WI38 (cell line): ENCODE measurements around the gene DTX4.

Experiments used
- H3K4me3 ChIP-seq: 2 replicates; pipeline ENCODE4 v1.5.1; 2011; ENCODE audit warnings: low read depth, mild to moderate bottlenecking, control low read depth, low read length
- TF ChIP-seq, protein P1 (sequence below): IDR thresholded peaks from 2 replicates; pipeline ENCODE4 v1.5.1; 2012; ENCODE audit warnings: low read depth, mild to moderate bottlenecking, control low read depth, low read length

DTX4 gene

DNA sequence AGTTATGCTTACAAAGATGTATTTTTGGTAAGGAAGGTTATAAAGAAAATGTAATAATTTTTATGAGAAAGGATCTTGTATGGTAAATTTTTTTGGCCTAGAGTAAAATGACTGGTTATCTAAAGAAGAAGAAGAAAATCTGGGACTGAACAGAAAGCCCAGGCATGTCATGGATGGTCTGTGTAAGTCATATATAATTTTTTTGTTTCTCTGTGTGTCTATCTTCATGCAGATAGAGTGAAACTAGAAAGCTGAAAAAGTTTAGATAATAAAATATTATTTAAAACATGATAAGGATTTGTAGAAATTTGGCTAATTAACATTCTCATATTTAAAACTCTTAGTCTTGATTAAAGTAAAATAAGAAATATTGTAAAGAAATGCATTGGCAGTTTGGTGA lies 68.4 kb downstream of the DTX4 start:
- no peak overlapping the region for H3K4me3 ChIP-seq

DNA sequence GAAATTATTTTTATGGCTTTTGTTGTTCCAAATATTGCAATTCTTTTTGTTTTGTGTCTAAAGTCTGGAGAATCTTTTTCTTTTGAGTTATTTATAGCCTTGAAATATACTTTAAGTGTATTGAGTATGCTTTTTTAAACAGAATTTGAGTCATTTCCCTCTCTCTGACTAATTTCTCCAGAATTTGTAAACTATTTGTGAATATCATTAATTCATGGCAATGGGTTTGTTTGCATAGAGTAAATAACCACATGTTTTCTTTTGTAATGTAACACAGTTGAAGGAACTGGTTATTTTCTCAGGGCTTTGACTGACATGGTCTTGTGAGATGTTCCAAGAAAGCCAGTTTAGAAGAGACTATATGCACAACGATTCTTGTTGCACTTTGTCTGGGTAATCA lies 71.7 kb downstream of the DTX4 start:
- TF ChIP-seq, protein P1, sequence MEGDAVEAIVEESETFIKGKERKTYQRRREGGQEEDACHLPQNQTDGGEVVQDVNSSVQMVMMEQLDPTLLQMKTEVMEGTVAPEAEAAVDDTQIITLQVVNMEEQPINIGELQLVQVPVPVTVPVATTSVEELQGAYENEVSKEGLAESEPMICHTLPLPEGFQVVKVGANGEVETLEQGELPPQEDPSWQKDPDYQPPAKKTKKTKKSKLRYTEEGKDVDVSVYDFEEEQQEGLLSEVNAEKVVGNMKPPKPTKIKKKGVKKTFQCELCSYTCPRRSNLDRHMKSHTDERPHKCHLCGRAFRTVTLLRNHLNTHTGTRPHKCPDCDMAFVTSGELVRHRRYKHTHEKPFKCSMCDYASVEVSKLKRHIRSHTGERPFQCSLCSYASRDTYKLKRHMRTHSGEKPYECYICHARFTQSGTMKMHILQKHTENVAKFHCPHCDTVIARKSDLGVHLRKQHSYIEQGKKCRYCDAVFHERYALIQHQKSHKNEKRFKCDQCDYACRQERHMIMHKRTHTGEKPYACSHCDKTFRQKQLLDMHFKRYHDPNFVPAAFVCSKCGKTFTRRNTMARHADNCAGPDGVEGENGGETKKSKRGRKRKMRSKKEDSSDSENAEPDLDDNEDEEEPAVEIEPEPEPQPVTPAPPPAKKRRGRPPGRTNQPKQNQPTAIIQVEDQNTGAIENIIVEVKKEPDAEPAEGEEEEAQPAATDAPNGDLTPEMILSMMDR, result no peak
- H3K4me3 ChIP-seq, result no peak overlapping the region

More for the DNA sequence above, 68.4 kb downstream of the DTX4 start:
- TF ChIP-seq, protein P1, result no peak

DNA sequence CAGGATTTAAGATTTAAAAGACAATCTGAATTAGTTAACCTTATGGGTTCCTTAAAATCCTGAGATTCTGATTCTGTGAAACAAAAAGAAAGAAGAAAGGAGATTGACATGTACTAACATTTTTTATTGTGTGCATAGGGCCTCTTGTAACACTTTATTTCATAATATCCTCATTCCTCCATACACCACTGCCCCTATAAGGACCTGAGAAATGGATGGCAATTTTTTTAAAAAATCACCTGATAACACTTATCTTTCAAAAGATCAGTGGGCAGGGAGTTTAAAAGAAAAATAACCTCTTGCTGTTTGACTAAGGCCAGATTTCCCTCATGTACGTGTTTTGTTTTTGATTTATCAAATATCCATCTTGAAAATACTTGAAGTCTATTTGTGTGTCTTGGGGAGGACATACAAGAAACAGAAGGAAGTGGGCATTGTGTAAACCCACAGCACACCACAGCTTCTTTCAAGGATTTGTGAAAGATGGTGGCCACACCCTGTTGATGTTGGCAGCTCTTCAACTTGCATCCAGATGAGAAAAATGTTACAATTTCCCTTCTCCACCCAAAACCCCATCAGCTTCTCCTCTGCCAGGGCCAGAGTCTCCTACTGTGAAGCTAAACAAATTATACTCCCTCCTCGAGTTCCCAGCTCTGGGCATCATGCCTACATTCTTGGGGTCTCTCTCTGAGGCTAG lies 75.7 kb downstream of the DTX4 start:
- no peak overlapping the region for H3K4me3 ChIP-seq
- TF ChIP-seq, protein P1, result no peak

DNA sequence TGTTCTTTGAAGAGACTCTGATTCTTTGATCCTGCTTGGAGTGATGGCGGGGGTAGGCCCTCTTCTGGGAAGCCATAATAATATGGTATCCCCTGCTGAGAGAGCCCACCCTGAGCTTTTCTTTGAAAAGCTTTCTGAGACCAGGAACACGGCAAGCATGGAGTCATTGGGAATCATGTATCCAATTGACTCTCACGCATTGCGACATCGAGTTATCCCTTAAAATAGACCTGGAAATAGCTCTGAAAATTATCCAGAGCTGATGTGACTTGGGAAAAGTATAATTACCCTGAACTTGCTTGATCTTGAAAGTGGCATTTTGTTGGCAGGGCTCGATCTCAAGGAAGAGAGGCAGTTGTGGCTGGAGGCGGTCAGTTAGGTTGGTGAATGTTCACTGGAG lies 77.6 kb downstream of the DTX4 start:
- no peak overlapping the region for H3K4me3 ChIP-seq
- TF ChIP-seq, protein P1, result no peak

DNA sequence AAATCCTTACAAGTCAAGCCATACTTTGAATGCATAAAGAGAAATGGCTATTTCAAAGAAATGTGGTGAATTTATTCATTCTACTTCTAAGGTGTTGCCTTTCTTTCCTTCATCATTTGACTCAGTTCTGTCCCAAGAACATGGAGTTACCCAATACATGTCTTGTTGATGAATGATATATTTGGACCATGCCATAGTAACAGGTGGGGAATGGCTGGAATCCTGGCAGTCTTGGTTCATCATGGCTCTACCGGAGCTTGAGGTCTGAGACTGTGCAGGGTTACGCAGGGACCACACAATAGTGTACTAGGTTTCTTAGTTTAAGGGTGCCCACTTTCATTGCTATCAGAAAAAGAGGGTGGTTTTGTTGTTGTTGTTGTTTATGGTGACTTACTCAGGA lies 81.1 kb downstream of the DTX4 start:
- H3K4me3 ChIP-seq, result no peak overlapping the region
- TF ChIP-seq, protein P1, result no peak

DNA sequence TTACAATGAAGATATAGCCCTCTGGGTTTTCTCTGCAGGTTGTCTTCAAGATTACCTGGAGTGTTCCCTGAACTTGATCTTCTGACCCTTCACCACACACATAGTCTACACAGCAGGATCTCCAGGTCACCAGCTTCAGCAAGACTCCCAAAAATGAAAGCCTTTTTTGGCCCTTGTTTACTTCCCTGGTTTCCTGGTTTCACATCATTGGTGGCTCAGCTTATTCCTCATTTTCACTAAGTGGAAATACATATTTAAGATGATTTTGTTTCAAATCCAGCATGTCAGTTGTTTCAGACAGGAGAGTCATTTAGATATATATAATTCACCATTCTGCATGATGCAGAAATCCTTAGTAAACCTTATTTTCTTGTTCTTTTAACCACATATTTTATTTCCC lies 82.4 kb downstream of the DTX4 start:
- H3K4me3 ChIP-seq, result no peak overlapping the region
- TF ChIP-seq, protein P1, result no peak

DNA sequence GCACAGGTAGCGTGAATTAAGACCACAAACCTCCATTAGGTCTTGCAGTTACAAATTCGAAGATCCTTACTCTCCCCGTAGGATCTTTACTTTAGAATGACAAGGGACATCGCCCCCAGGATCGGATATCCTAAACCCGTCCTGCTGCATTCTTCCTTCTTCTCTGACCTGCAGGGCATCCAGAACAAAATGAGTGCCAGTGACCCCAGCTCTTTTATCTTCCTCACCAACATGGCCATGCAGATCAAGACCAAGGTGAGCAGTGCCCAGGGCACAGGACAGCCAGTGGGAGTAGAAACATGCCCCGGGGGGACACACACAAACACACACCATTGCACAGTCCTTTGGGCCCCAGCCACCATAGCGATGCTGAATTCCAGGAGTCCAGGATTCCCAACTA lies 83.3 kb downstream of the DTX4 start:
- H3K4me3 ChIP-seq, result no peak overlapping the region
- TF ChIP-seq, protein P1, result no peak
